Hepatocyte (in vitro differentiated cells): Measurements from ENCODE around the gene DCDC2B. TPM values are rescaled to one million over a fixed set of nuclear protein-coding genes. Genes with fewer than 3 reads are reported as not detected.
A peak's percentile ranks its signal among the peaks of the same experiment; 100 is the strongest.

ENCODE experiments used
- DNase-seq: peaks from one replicate; pipeline ENCODE4 v3.0.0-alpha.2; 2016; ENCODE audit warnings: low spot score
- H2AFZ ChIP-seq: fragments of 200-600 bp; sonication (generic); 2 replicates; pipeline ENCODE4 v1.6.0; 2016; ENCODE audit warnings: antibody characterized with exemption, mild to moderate bottlenecking
- H3K27ac ChIP-seq: fragments of 200-600 bp; sonication (generic); 2 replicates; pipeline ENCODE4 v1.5.1; 2016; ENCODE audit warnings: mild to moderate bottlenecking
- H3K27me3 ChIP-seq: fragments of 200-600 bp; sonication (generic); 2 replicates; pipeline ENCODE4 v1.6.1; 2016
- H3K36me3 ChIP-seq: fragments of 200-600 bp; sonication (generic); replicated peaks from 2 replicates; pipeline ENCODE4 v1.5.1; 2016; ENCODE audit warnings: low read depth; ENCODE audit not compliant: insufficient read depth
- H3K4me1 ChIP-seq: fragments of 200-600 bp; sonication (generic); 2 replicates; pipeline ENCODE4 v1.5.1; 2016; ENCODE audit warnings: mild to moderate bottlenecking, moderate library complexity; ENCODE audit not compliant: insufficient read depth
- H3K4me2 ChIP-seq: fragments of 200-600 bp; sonication (generic); 2 replicates; pipeline ENCODE4 v1.6.0; 2016
- H3K4me3 ChIP-seq: fragments of 200-600 bp; sonication (generic); 2 replicates; pipeline ENCODE4 v1.5.1; 2016; ENCODE audit warnings: mild to moderate bottlenecking
- H3K79me2 ChIP-seq: fragments of 200-600 bp; sonication (generic); 2 replicates; pipeline ENCODE4 v1.6.0; 2017; ENCODE audit warnings: mild to moderate bottlenecking
- H3K9me2 ChIP-seq: fragments of 200-600 bp; sonication (generic); replicated peaks from 2 replicates; pipeline ENCODE4 v1.6.0; 2017; ENCODE audit warnings: mild to moderate bottlenecking; ENCODE audit not compliant: insufficient read depth
- H3K9me3 ChIP-seq: fragments of 200-600 bp; sonication (generic); 2 replicates; pipeline ENCODE4 v1.5.1; 2016; ENCODE audit warnings: low read depth, mild to moderate bottlenecking
- H4K20me1 ChIP-seq: fragments of 200-600 bp; sonication (generic); 2 replicates; pipeline ENCODE4 v1.6.0; 2016; ENCODE audit warnings: mild to moderate bottlenecking; ENCODE audit not compliant: insufficient read depth, poor library complexity, severe bottlenecking
- EZH2 ChIP-seq: fragments of 200-600 bp; sonication (generic); IDR thresholded peaks from 2 replicates; pipeline ENCODE4 v1.6.1; 2016; ENCODE audit warnings: antibody characterized with exemption, mild to moderate bottlenecking, borderline replicate concordance
- EZH2phosphoT487 ChIP-seq: fragments of 200-600 bp; sonication (generic); IDR thresholded peaks from one replicate; pipeline ENCODE4 v1.6.1; 2018; ENCODE audit warnings: antibody characterized with exemption, mild to moderate bottlenecking, low read depth, moderate library complexity; ENCODE audit not compliant: unreplicated experiment, severe bottlenecking
- WGBS: methylation state at CpG from one replicate; pipeline ENCODE4 v1.1.6; 2016; ENCODE audit warnings: low lambda C conversion rate; ENCODE audit errors: missing lambda C conversion rate; 5-methylcytosine and 5-hydroxymethylcytosine counted together
- polyA plus RNA-seq: library from polyadenylated mRNA; unstranded; fragments of >200 nt; fragmentation: Nextera tagmentation; extraction: Ambion mirVana; gene quantifications from 2 replicates; pipeline ENCODE4 v1.2.1, GENCODE V29; 2016
- total RNA-seq: library from RNA; depleted of rRNA; stranded (reverse); fragments of >200 nt; gene quantifications from 2 replicates; pipeline ENCODE4 v1.2.3, GENCODE V29; 2014
- TF ChIP-seq, protein P1 (sequence below): fragments of 200-600 bp; sonication (generic); IDR thresholded peaks from 2 replicates; pipeline ENCODE4 v1.5.1; 2016; ENCODE audit warnings: antibody characterized with exemption, mild to moderate bottlenecking; ENCODE audit not compliant: poor library complexity

The DCDC2B gene
- total and polyA plus RNA-seq, 2 experiments from 2014 or later, result 0.17 TPM; not detected in 1

DNA sequence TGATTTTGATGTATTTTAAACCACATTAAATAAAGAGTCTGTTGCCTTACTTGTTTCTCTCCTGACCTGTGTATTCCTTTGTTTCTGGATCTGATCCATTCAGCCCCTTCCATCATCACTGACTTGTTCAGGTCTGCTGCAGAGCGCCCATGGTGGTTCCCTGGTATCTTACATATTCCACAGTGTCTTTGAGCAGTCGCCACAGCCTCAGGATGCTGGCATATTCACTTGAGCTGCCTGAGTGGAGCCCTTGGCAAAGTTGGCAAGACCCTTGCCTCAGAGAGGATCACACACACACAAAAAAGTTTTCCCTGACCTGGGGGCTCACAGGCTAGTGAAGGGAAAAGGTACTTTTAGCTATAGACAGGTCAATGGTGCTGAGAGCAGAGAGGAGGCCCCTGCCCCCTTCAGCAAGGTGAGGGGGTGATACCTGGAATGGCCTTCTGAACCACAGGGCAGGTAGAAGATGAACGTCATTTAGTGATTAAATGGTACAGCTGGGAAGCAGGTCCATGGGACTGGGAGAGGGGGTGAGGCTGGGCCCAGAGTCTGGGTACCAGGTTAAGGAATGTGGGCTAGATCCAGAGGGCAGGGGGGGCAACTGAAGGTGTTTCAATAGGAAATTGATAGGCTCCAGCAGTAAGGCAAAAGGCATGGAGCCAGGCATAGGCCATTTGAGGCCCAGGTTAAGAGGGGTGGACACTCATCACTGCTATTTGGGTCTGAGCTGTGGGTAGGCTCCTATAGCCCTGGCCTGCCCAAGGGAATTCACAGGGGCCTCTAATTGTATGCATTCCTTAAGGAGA, 10.4 kb upstream of the DCDC2B start:
- no peak overlapping the region for H3K27ac ChIP-seq
- TF ChIP-seq EZH2, result no peak
- TF ChIP-seq, protein P1, sequence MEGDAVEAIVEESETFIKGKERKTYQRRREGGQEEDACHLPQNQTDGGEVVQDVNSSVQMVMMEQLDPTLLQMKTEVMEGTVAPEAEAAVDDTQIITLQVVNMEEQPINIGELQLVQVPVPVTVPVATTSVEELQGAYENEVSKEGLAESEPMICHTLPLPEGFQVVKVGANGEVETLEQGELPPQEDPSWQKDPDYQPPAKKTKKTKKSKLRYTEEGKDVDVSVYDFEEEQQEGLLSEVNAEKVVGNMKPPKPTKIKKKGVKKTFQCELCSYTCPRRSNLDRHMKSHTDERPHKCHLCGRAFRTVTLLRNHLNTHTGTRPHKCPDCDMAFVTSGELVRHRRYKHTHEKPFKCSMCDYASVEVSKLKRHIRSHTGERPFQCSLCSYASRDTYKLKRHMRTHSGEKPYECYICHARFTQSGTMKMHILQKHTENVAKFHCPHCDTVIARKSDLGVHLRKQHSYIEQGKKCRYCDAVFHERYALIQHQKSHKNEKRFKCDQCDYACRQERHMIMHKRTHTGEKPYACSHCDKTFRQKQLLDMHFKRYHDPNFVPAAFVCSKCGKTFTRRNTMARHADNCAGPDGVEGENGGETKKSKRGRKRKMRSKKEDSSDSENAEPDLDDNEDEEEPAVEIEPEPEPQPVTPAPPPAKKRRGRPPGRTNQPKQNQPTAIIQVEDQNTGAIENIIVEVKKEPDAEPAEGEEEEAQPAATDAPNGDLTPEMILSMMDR, result no peak
- no peaks in the 10 kb centered on the region for H3K36me3 ChIP-seq
- WGBS, result 90% methylated on average over 3 of the region's 3 CpGs
- H3K4me2 ChIP-seq, result no peak overlapping the region
- H3K79me2 ChIP-seq, result no peaks in the 10 kb centered on the region
- no peak overlapping the region for H2AFZ ChIP-seq
- no peaks in the 10 kb centered on the region for H3K9me2 ChIP-seq
- no peaks in the 10 kb centered on the region for H3K4me1 ChIP-seq
- no peaks in the 10 kb centered on the region for H3K9me3 ChIP-seq
- H3K27me3 ChIP-seq, result no peaks in the 10 kb centered on the region
- H3K4me3 ChIP-seq, result no peak overlapping the region
- H4K20me1 ChIP-seq, result no peaks in the 10 kb centered on the region
- no peak for DNase-seq

DNA sequence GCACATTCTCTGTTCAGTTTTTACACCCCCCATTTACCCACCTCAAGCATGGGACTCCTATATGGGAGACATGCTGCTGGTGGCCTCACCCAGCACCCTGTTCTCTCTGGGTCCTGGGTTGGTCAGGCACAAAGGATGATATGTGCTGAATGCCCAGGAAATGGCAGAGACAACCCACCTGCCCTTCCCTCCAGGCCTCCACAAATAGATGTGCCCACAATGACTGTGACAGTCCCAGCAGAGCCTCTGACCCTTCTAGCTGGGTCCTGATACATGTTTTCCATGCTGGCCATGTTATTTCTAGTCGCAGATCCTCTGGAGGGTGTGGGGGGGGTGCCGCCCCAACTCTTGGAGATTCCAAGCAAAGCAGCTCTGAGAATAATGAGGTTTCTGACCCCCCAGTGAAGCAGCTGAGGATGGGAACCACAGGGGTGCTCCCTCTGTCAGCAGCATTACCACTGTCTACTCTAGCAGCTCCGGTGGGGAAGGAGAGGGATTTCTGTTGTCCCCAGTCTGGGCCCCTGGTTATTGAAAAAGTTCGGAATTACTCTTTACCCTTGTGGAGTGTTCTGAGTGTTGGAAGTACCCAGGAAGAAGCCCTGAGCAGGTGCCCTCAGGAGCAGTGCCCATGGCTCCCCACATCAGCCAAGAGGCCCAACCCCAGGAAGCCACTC, 9.7 kb upstream of the DCDC2B start:
- H3K79me2 ChIP-seq, result no peaks in the 10 kb centered on the region
- H3K4me3 ChIP-seq, result no peak overlapping the region
- no peak for DNase-seq
- no peaks in the 10 kb centered on the region for H3K36me3 ChIP-seq
- H3K9me3 ChIP-seq, result no peaks in the 10 kb centered on the region
- WGBS, result 86% methylated on average over 4 of the region's 4 CpGs
- no peak overlapping the region for H2AFZ ChIP-seq
- no peaks in the 10 kb centered on the region for H4K20me1 ChIP-seq
- H3K4me1 ChIP-seq, result no peaks in the 10 kb centered on the region
- no peaks in the 10 kb centered on the region for H3K9me2 ChIP-seq
- TF ChIP-seq EZH2 (no peak), EZH2phosphoT487 (no peak)
- TF ChIP-seq, protein P1, result no peak
- H3K4me2 ChIP-seq, result peak overlapping the region; percentile 97
- no peaks in the 10 kb centered on the region for H3K27me3 ChIP-seq
- peak overlapping the region; percentile 82 for H3K27ac ChIP-seq

DNA sequence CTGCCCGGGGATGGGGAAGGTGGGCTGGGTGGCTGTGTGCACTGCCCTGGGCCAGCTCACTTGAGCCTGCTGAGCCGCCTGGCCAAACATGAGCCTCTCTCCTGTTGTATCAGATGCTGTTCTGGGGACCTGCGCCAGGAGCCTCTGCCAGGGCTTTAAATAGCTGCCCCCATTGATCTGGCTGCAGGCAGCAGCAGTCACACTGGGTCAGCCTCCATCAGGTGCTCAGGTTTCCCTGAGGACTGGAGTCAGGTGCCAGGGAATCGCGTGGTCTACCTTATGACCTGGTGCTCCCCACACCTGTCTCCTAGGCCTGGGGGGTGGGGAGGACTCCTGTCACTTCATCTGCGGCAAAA, 9.2 kb upstream of the DCDC2B start:
- no peaks in the 10 kb centered on the region for H3K9me2 ChIP-seq
- 45% methylated on average over 6 of the region's 6 CpGs for WGBS
- no peaks in the 10 kb centered on the region for H3K4me1 ChIP-seq
- H3K9me3 ChIP-seq, result no peaks in the 10 kb centered on the region
- H4K20me1 ChIP-seq, result no peaks in the 10 kb centered on the region
- TF ChIP-seq EZH2phosphoT487 (no peak), EZH2 (no peak)
- TF ChIP-seq, protein P1, result no peak
- no peaks in the 10 kb centered on the region for H3K79me2 ChIP-seq
- no peak overlapping the region for H2AFZ ChIP-seq
- H3K27ac ChIP-seq, result peak overlapping the region; percentile 82
- H3K4me2 ChIP-seq, result peak overlapping the region; percentile 97
- H3K36me3 ChIP-seq, result no peaks in the 10 kb centered on the region
- peak overlapping the region; percentile 31 for H3K4me3 ChIP-seq
- H3K27me3 ChIP-seq, result no peaks in the 10 kb centered on the region
- no peak for DNase-seq
